Parathyroid adenoma (tissue), 2 donors: ENCODE data around the gene OPCML.

Experiments used
- H2AFZ ChIP-seq: fragments of 300-600 bp; sonication (generic); one replicate; pipeline ENCODE4 v1.7.0; 2017; ENCODE audit warnings: antibody characterized with exemption, mild to moderate bottlenecking
- H3K27ac ChIP-seq: fragments of 300-600 bp; sonication (generic); one replicate; pipeline ENCODE4 v1.7.0; 2017
- H3K27me3 ChIP-seq: fragments of 300-600 bp; sonication (generic); one replicate; pipeline ENCODE4 v1.7.0; 2017; ENCODE audit warnings: low read length; ENCODE audit not compliant: control insufficient read depth, insufficient read depth
- H3K36me3 ChIP-seq: fragments of 300-600 bp; sonication (generic); one replicate; pipeline ENCODE4 v1.7.0; 2017; ENCODE audit warnings: low read length; ENCODE audit not compliant: control insufficient read depth, insufficient read depth
- H3K4me1 ChIP-seq: fragments of 300-600 bp; sonication (generic); one replicate; pipeline ENCODE4 v1.7.0; 2017; ENCODE audit warnings: control low read depth
- H3K4me2 ChIP-seq: fragments of 300-600 bp; sonication (generic); one replicate; pipeline ENCODE4 v1.7.0; 2017; ENCODE audit warnings: low read length
- H3K4me3 ChIP-seq: fragments of 300-600 bp; sonication (generic); one replicate; pipeline ENCODE4 v1.7.0; 2017; ENCODE audit warnings: low read depth, low read length
- H3K79me2 ChIP-seq: fragments of 300-600 bp; sonication (generic); one replicate; pipeline ENCODE4 v1.7.0; 2017; ENCODE audit warnings: control low read depth
- H3K9ac ChIP-seq: fragments of 300-600 bp; sonication (generic); one replicate; pipeline ENCODE4 v1.7.0; 2017; ENCODE audit warnings: mild to moderate bottlenecking
- H3K9me3 ChIP-seq: fragments of 300-600 bp; sonication (generic); one replicate; pipeline ENCODE4 v1.7.0; 2017; ENCODE audit warnings: low read length; ENCODE audit not compliant: control insufficient read depth
- TF ChIP-seq, protein P1 (sequence below): fragments of 300-600 bp; sonication (generic); IDR thresholded peaks from one replicate; pipeline ENCODE4 v1.7.0; 2017; ENCODE audit warnings: antibody characterized with exemption, mild to moderate bottlenecking
- donor health status: primary hyperparathyroidism.

The OPCML gene

DNA sequence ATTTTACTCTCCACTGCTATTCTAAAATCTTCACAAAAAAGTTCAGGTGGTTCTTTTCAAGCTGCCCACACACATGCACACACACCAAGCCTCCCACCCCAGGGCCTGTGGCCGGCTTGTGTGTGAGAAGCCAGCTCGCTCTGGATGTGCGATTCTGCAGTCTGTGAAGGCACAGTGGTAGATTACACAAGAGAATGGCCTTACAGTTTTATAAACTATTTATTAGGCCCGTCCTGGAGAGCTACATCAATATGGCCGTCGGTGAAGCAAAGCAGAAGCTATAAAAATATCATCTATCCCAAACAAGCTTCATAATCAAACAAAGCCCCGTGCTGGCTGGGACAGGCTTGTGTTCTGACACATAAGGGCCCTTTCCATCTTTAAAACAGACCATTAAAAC is 240.5 kb downstream of the OPCML start:
- Histone ChIP-seq H3K9ac (no peak overlapping the region), H3K4me3 (no peak overlapping the region), H3K36me3 (no peaks in the 10 kb centered on the region), H3K4me1 (no peaks in the 10 kb centered on the region), H3K27me3 (no peaks in the 10 kb centered on the region), H3K9me3 (no peaks in the 10 kb centered on the region), H3K27ac (no peak overlapping the region), H3K79me2 (no peaks in the 10 kb centered on the region), H3K4me2 (no peak overlapping the region), H2AFZ (no peak overlapping the region)
- TF ChIP-seq, protein P1, sequence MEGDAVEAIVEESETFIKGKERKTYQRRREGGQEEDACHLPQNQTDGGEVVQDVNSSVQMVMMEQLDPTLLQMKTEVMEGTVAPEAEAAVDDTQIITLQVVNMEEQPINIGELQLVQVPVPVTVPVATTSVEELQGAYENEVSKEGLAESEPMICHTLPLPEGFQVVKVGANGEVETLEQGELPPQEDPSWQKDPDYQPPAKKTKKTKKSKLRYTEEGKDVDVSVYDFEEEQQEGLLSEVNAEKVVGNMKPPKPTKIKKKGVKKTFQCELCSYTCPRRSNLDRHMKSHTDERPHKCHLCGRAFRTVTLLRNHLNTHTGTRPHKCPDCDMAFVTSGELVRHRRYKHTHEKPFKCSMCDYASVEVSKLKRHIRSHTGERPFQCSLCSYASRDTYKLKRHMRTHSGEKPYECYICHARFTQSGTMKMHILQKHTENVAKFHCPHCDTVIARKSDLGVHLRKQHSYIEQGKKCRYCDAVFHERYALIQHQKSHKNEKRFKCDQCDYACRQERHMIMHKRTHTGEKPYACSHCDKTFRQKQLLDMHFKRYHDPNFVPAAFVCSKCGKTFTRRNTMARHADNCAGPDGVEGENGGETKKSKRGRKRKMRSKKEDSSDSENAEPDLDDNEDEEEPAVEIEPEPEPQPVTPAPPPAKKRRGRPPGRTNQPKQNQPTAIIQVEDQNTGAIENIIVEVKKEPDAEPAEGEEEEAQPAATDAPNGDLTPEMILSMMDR, result no peak

DNA sequence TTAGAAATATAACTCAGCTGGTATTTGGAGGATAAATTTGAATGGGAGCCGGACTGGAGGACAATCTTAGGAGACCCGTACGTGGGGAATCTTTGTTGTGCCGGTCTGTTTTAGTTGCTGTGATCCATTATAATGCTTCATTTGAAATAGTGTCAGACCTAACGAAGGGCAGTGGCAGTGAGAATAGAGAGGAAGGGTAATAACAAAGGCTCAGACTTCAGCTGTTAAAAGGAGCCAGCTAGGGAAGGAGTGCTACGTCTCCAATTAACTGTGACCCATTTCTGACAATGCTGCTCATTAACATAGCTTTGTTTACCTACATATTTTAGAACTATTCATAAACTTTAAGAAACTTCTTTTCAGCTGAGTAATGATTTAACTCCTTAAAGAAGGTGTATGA is 246.9 kb downstream of the OPCML start:
- TF ChIP-seq, protein P1, result no peak

DNA sequence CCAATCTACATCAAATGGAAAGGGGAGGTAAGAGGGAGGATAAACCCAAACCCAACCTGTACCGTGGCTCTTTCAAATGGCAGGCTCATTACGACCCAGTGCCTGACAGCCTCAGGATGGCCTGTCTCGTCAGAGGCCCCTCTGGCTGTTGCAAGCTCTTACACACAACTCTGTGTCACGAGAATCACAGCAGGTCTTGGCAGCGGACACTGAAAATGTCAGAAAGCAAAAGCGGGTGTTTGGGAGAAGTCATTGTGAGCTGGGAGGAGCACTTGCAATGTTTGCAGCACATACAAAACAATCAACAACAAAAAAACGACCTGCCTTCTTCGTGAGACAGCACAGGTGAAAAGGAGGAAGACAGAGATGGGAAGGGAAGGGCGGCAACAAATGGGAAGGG is 248.1 kb downstream of the OPCML start:
- TF ChIP-seq, protein P1, result no peak
- no peaks in the 10 kb centered on the region for H3K79me2 ChIP-seq
- no peaks in the 10 kb centered on the region for H3K4me1 ChIP-seq
- H3K36me3 ChIP-seq, result no peaks in the 10 kb centered on the region
- no peak overlapping the region for H3K4me3 ChIP-seq
- H2AFZ ChIP-seq, result no peak overlapping the region
- no peak overlapping the region for H3K4me2 ChIP-seq
- no peak overlapping the region for H3K27ac ChIP-seq
- no peaks in the 10 kb centered on the region for H3K9me3 ChIP-seq
- H3K9ac ChIP-seq, result no peak overlapping the region
- no peaks in the 10 kb centered on the region for H3K27me3 ChIP-seq

More for the DNA sequence above, 246.9 kb downstream of the OPCML start:
- Histone ChIP-seq H3K4me1 (no peaks in the 10 kb centered on the region), H3K4me2 (no peak overlapping the region), H3K4me3 (no peak overlapping the region), H3K79me2 (no peaks in the 10 kb centered on the region), H3K27ac (no peak overlapping the region), H3K36me3 (no peaks in the 10 kb centered on the region), H3K9ac (no peak overlapping the region), H3K9me3 (no peaks in the 10 kb centered on the region), H2AFZ (no peak overlapping the region), H3K27me3 (no peaks in the 10 kb centered on the region)

DNA sequence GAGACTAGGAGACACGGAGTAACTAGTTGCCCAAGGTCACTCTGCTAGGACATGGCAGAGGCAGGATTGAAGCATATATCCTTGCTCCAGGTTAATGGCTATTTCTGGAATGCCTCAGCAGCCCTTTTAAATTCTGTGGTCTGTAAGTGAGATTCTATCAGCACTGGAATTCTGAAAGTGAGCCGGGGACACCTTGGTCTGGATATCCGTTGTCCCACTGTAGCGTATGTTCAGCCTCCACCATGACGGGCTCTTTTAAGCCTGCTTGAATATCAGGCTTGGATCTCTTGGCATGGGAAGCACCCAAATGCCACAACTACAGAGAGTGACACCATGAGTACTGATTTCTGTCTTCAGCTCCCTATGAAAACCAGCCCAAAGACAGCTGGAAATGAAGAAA is 254.4 kb downstream of the OPCML start:
- H3K27ac ChIP-seq, result no peak overlapping the region
- no peaks in the 10 kb centered on the region for H3K36me3 ChIP-seq
- TF ChIP-seq, protein P1, result no peak
- no peaks in the 10 kb centered on the region for H3K9me3 ChIP-seq
- no peaks in the 10 kb centered on the region for H3K79me2 ChIP-seq
- no peak overlapping the region for H2AFZ ChIP-seq
- H3K4me3 ChIP-seq, result no peak overlapping the region
- H3K4me1 ChIP-seq, result no peaks in the 10 kb centered on the region
- no peak overlapping the region for H3K9ac ChIP-seq
- H3K4me2 ChIP-seq, result no peak overlapping the region
- H3K27me3 ChIP-seq, result no peaks in the 10 kb centered on the region

DNA sequence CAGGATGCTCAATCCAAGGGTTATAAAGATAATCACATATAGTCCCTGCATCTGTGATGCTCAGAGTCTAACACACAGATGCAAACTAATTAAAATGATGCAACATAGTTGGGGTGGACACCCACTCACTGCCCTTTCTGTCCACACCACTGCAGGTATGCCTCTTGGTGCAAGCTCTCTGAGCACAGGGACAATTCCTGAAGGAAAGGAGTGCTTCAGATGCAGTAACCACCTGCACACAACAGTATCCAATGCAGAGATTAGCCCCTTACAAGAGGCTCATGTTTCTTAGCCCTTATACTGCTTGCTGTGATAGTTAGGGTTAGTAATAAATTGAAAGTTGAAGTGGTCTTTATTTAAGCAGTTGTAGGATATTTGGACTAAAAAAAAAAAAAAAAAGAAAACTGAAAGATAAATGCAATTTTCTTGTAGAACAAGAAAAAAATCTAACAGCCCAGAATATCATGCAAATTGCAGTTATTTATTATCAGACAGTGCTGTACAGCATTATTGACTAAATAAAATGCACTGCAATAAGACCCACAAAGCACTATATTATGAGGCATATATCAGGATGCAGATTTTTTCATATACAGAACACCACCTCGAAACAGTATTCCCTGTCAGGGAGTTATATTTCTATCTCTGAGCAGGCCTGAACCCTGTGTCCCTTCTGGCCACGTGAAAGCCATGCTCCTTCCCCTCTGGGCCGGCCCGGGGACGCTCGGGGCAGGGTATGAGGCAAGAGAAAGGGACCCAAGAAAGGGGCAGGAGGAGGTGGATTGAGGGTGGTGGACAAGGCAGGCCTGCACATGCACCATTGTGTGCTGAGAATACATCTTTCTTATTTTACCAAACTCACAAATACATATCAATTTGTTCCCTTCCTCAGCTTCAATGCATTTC is 260.2 kb downstream of the OPCML start:
- no peaks in the 10 kb centered on the region for H3K9me3 ChIP-seq
- H3K9ac ChIP-seq, result no peak overlapping the region
- TF ChIP-seq, protein P1, result no peak
- no peak overlapping the region for H3K4me2 ChIP-seq
- no peaks in the 10 kb centered on the region for H3K4me1 ChIP-seq
- no peak overlapping the region for H2AFZ ChIP-seq
- no peaks in the 10 kb centered on the region for H3K36me3 ChIP-seq
- H3K4me3 ChIP-seq, result no peak overlapping the region
- no peaks in the 10 kb centered on the region for H3K79me2 ChIP-seq
- no peaks in the 10 kb centered on the region for H3K27me3 ChIP-seq
- H3K27ac ChIP-seq, result no peak overlapping the region
